Measurements from ENCODE around the gene OTUD3.

Gene OTUD3

GRCh38 chr1:19946331-19946751 lies 64.1 kb downstream of the OTUD3 start:
- H3K4me1 Mint-ChIP-seq = no peaks in the 10 kb centered on the region
- DNase-seq (ENCODE audit: low spot score in 2 of 2) (no peak), ATAC-seq (replicated peaks; ENCODE audit: extremely low read depth, poor library complexity, severe bottlenecking) (no peak)
- H3K36me3 Mint-ChIP-seq (ENCODE audit: insufficient read depth) = peaks cover 2% of the 10 kb centered on the region
- no peak overlapping the region for H3K4me3 Mint-ChIP-seq
- H3K27ac Mint-ChIP-seq (ENCODE audit: low read depth) = no peak overlapping the region
- H3K27me3 Mint-ChIP-seq = peaks cover 56% of the 10 kb centered on the region
- no peaks in the 10 kb centered on the region for H3K9me3 Mint-ChIP-seq

- no peak for ATAC-seq (replicated peaks; ENCODE audit: extremely low read depth, poor library complexity, severe bottlenecking)
- Mint-ChIP-seq H3K4me1 (no peaks in the 10 kb centered on the region), H3K36me3 (ENCODE audit: insufficient read depth) (peaks cover 2% of the 10 kb centered on the region), H3K4me3 (no peak overlapping the region), H3K9me3 (no peaks in the 10 kb centered on the region), H3K27me3 (peaks cover 57% of the 10 kb centered on the region), H3K27ac (ENCODE audit: low read depth) (no peak overlapping the region)
- no peak for DNase-seq (ENCODE audit: low spot score in 2 of 2)
These were observed 64.8 kb downstream of the OTUD3 start for GRCh38 chr1:19946971-19947370.

- peaks cover 77% of the 10 kb centered on the region for H3K27me3 Mint-ChIP-seq
- H3K4me3 Mint-ChIP-seq = no peak overlapping the region
- H3K27ac Mint-ChIP-seq (ENCODE audit: low read depth) = no peak overlapping the region
- ATAC-seq (replicated peaks; ENCODE audit: extremely low read depth, poor library complexity, severe bottlenecking) (no peak), DNase-seq (ENCODE audit: low spot score in 2 of 2) (no peak)
- H3K36me3 Mint-ChIP-seq (ENCODE audit: insufficient read depth) = peaks cover 2% of the 10 kb centered on the region
- H3K9me3 Mint-ChIP-seq = no peaks in the 10 kb centered on the region
- H3K4me1 Mint-ChIP-seq = no peaks in the 10 kb centered on the region
These were observed 66.8 kb downstream of the OTUD3 start for GRCh38 chr1:19949016-19949415.

- H3K4me1 Mint-ChIP-seq = no peaks in the 10 kb centered on the region
- H3K27ac Mint-ChIP-seq (ENCODE audit: low read depth) = no peak overlapping the region
- H3K27me3 Mint-ChIP-seq = peaks cover 73% of the 10 kb centered on the region
- DNase-seq (ENCODE audit: low spot score in 2 of 2) (no peak), ATAC-seq (replicated peaks; ENCODE audit: extremely low read depth, poor library complexity, severe bottlenecking) (no peak)
- H3K4me3 Mint-ChIP-seq = no peak overlapping the region
- H3K9me3 Mint-ChIP-seq = no peaks in the 10 kb centered on the region
- no peaks in the 10 kb centered on the region for H3K36me3 Mint-ChIP-seq (ENCODE audit: insufficient read depth)
These were observed 71.9 kb downstream of the OTUD3 start for GRCh38 chr1:19954059-19954458.

GRCh38 chr1:19955534-19956170 lies 73.5 kb downstream of the OTUD3 start:
- Mint-ChIP-seq H3K27ac (ENCODE audit: low read depth) (no peak overlapping the region), H3K9me3 (no peaks in the 10 kb centered on the region), H3K27me3 (peaks cover 70% of the 10 kb centered on the region), H3K4me1 (no peaks in the 10 kb centered on the region), H3K4me3 (no peak overlapping the region), H3K36me3 (ENCODE audit: insufficient read depth) (no peaks in the 10 kb centered on the region)
- ATAC-seq (replicated peaks; ENCODE audit: extremely low read depth, poor library complexity, severe bottlenecking) = no peak
- DNase-seq (ENCODE audit: low spot score in 2 of 2) = no peak

- ATAC-seq (replicated peaks; ENCODE audit: extremely low read depth, poor library complexity, severe bottlenecking) (no peak), DNase-seq (ENCODE audit: low spot score in 2 of 2) (no peak)
- H3K4me3 Mint-ChIP-seq = no peak overlapping the region
- H3K36me3 Mint-ChIP-seq (ENCODE audit: insufficient read depth) = no peaks in the 10 kb centered on the region
- no peaks in the 10 kb centered on the region for H3K9me3 Mint-ChIP-seq
- H3K27ac Mint-ChIP-seq (ENCODE audit: low read depth) = no peak overlapping the region
- H3K4me1 Mint-ChIP-seq = no peaks in the 10 kb centered on the region
- H3K27me3 Mint-ChIP-seq = peaks cover 76% of the 10 kb centered on the region
These were observed 75.6 kb downstream of the OTUD3 start for GRCh38 chr1:19957779-19958178.

GRCh38 chr1:19960591-19960990 lies 78.4 kb downstream of the OTUD3 start:
- H3K4me1 Mint-ChIP-seq = no peaks in the 10 kb centered on the region
- no peak for ATAC-seq (replicated peaks; ENCODE audit: extremely low read depth, poor library complexity, severe bottlenecking)
- DNase-seq (ENCODE audit: low spot score in 2 of 2) = no peak
- no peaks in the 10 kb centered on the region for H3K36me3 Mint-ChIP-seq (ENCODE audit: insufficient read depth)
- H3K9me3 Mint-ChIP-seq = no peaks in the 10 kb centered on the region
- no peak overlapping the region for H3K4me3 Mint-ChIP-seq
- H3K27me3 Mint-ChIP-seq = peaks cover 76% of the 10 kb centered on the region
- no peak overlapping the region for H3K27ac Mint-ChIP-seq (ENCODE audit: low read depth)

Data from central memory CD8-positive, alpha-beta T cell (primary cell).